Stimulated activated CD8-positive, alpha-beta memory T cell treated with anti-CD3 and anti-CD28 coated beads, Interleukin-15, amount 100 ng/mL, for 48 hours (primary cell): ENCODE data around the gene MATR3.

Experiments
- DNase-seq, 2 donors: peaks; one replicate each; pipeline ENCODE4 v3.0.0-alpha.2; 2020; ENCODE audit warnings: low read depth in 2 of 2

Gene MATR3

DNA sequence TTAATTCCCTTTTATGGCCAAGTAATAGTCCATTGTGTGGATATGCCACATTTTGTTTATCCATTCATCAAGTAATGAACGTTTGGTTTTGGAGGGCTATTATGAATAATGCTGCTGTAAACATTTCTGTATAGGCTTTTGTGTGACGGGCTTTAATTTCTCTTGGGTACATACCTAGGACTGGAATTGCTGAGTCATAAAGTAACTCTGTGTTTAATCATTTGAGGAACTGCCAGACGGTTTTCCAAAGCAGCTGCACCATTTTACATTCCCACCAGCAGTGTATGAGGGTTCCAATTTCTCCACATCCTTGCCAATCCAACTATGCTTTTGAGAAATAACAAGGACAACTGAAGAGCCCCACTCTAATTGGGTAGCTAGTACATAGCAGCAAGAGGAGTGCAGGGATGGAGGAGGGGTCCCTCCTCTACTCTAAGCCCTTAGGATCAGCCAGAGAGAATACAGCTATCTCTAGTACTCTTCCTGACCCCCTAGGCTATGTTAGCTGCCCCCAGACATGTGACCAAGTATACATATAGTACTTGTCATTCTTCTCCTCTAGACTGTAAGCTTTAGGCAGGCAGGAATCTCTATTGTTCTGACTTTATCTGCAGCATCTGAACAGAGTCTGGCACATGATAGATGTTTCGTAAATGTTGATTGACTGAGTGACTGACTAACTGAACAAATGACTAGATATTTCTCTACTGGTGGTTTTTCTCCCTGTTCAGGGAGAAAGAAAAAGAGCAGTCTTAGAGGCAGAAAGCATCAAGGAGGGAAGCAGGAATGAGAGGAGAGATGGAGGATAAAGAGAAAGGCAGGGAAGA lies 22.1 kb upstream of the MATR3 start:
- no peak for DNase-seq

- no peak for DNase-seq
These were observed 20.8 kb upstream of the MATR3 start for GRCh38 chr5:139272471-139273321.

DNA sequence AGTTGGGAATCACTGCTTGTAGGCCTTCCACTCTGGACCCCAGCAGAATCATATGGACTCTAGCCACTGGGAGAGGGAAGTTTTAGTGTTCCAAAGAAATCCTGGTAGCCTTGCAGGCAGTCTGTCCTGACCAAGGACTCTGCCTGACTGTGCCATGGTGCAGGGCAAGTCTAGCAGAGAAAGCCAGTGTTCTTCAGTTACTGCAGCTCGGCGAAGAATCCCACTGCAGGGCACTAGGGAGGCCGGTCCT lies 20.3 kb upstream of the MATR3 start:
- DNase-seq: no peak

DNA sequence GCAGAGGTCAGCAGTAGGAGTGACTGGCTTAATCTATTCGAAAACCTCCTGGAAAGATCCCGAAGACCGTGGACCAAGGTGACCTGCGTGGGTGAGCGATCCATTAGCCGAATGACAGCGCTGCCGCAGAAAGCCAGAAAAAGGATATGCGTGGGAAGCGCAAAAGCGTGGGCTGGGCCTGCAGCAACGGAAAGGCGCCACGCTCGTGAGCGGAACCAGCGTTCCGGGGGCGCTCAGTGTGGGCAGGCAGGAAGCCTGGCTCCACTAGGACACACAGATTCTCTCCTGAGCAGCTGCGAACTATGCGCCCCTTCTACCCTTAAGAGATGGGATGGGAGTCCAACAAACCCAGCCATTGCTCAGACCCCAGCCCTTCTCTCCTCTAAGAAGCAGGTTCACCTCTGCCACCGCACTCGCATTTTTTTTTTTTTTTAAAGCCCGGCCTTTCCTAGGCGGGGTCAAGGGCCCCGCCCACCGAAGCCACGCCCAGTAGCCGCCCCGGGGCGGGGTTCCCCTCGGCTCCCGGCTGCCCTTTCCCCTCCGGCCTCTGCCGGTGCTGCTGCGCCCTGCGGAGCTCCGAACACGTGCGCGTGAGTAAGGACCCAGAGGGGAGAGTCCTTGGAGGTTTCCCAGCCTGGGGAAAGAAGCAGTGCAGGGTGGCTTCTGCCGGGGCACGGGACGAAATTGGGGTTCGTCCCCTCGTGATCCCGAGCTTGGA lies 19.8 kb upstream of the MATR3 start:
- DNase-seq: peak; percentile 80 to 83

GRCh38 chr5:139275536-139275935 lies 18.0 kb upstream of the MATR3 start:
- no peak for DNase-seq

- DNase-seq: no peak
These were observed 17.6 kb upstream of the MATR3 start for GRCh38 chr5:139275956-139276355.

- DNase-seq: no peak
These were observed 17.1 kb upstream of the MATR3 start for GRCh38 chr5:139276426-139276825.

- DNase-seq: no peak
These were observed 16.4 kb upstream of the MATR3 start for GRCh38 chr5:139277171-139277570.

DNA sequence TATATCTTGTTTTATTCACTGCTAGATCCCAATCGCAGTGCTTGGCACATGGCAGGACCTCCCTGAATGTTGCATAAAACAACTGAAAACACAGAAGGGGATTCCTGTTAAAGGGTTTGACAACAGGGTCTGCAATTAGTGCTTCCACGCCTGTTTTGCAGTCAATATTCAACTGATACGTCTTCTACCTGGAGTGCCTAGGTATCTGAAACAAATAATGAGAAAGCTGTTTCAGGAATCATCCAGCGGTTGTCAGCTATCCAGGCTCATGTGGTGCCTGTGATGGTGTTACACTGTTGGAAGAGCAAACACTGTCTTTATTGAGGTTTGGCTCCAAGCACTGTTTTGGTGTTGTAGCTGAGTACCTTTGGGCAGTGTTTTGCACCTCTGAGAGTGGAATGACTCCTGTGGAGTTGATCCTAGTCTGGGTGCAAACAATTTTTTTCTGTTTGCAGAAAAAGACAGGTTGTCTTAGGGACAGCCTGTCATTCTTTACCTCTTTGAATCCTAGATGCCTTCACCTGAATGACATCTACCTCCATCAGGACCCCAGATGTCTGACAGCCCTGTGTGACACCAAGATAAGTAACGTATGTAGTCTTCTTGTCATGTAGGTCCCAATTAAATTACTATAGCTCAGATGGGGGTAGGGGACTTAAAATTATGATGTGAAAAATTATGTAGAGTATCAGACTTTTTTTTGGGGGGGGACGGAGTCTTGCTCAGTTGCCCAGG lies 14.8 kb upstream of the MATR3 start:
- DNase-seq: no peak

- DNase-seq: no peak
These were observed 11.4 kb upstream of the MATR3 start for GRCh38 chr5:139282197-139282557.

GRCh38 chr5:139283252-139284166 lies 10.0 kb upstream of the MATR3 start:
- DNase-seq: no peak

DNA sequence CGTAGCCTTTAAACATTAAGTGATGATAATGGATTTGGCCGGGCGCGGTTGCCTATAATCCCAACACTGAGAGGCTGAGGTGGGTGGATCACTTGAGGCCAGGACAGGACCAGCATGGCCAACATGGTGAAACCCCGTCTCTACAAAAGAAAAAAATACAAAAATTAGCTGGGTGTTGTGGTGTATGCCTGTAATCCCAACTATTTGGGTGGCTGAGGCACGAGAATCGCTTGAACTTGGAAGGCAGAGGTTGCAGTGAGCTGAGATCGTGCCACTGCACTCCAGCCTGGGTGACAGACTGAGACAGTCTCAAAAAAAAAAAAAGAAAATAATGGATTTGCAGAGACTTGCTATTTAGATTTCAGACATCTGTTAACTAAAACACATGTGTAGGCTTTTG lies 9.2 kb upstream of the MATR3 start:
- no peak for DNase-seq

- no peak for DNase-seq
These were observed 7.7 kb upstream of the MATR3 start for GRCh38 chr5:139285651-139286392.

GRCh38 chr5:139287890-139288635 lies 5.5 kb upstream of the MATR3 start:
- DNase-seq: no peak

- no peak for DNase-seq
These were observed 2.5 kb upstream of the MATR3 start for GRCh38 chr5:139291051-139291450.

DNA sequence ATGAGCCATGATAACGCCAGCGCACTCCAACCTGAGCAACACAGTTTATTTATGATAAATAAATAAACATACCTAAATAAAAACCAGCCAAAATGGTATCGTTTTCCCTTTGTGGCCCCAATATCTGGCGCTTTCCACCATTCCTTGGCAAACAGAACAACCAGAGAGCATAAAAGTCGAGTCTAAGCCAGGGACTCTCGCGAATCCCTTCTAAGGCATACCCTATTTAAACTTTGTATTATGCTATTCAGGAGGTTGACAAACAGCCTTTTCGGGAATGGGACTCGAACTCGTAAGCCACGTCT lies 386 bp upstream of the MATR3 start:
- DNase-seq: no peak

- peak; percentile 30 to 42 for DNase-seq
These were observed 1.0 kb downstream of the MATR3 start for GRCh38 chr5:139294374-139295165.

DNA sequence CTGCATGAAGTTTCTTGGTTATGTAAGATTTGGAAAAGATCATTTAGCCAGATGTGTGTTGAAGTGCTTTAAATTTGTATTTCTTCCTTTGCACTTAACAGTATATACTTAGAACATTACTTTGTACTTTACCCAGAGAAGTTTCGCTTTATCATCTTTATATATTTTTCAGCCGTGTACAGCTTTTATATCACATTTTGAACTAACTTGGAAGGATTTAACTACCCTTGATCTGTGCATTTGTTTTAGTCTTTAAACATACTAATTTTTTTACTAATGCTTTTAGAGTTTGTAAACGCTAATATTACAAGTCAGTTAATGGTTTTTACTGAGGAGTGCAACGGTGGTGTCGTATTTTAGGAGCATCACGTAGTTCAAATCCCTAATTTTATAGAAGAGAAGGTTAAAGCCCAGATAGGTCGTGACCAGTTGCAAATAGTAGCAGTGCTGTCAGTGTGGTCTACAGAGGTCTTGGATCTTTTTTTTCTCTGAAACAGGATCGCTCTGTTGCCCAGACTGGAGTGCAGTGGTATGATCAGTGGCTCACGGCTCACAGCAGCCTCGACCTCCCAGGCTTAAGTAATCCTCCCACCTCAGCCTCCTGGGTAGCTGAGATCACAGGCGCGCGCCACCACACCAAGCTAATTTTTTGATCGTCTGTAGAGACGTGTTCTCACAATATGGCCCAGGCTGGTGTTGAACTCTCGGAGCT lies 2.0 kb downstream of the MATR3 start:
- no peak for DNase-seq
